ENCODE data around the gene ADGB.
"Not testable (repeated sequence)": the region's sequence is repeated elsewhere in the genome, so short reads cannot be mapped to it uniquely, and the experiment has no call there.

Gene ADGB

DNA sequence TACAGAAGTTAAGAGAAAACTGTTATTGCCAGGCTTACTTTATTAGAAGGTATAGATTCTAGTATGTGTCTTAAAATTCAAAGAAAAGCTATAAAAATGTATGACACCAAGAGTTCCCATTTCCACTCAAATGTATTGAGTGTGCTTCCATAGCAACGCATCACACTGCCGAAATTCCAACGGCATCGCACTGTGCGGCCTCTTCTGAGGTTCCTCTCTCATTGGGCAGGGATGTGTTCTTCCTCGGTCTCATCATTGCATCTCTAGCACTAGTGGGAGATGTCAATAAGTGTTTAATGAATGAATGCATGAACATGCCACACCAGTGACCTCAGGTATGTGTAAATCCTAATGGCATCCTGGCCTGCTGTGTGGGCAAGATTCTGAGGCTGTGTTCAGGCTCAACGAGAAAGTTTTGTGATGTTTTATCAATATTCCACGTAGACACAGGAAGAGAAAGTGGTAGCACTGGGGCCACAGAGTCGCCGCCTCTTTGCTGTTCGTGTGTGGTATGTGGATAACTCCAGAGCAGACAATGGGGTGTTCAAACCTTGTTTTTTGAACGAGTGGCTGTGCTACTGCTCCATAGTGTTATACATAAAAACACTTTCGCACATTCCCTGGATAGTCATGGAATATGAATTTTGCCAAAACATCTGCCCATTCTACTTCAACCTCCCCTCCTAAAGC is 171.6 kb downstream of the ADGB start:
- no peak for DNase-seq

GRCh38 chr6:146770965-146771735 is 172.4 kb downstream of the ADGB start:
- no peak for DNase-seq

GRCh38 chr6:146775220-146775619 is 176.4 kb downstream of the ADGB start:
- no peak for DNase-seq

DNA sequence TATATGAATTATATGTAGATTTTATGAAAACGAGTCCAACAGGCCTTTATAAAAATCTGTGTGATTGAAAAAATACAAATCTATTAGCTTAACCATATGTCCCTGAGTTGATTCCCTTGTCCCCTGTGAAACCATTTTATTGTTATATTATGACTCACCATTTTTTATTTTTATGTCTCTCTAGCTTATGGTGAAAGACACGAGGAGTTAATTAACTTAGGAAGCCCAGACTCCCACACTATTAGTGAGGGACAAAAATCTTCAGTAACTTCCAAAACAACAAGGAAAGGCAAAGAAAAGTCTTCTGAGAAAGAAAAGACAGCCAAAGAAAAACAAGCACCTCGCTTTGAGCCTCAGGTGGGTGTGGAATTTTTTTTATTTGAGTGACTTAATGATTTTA is 183.1 kb downstream of the ADGB start:
- no peak for DNase-seq

DNA sequence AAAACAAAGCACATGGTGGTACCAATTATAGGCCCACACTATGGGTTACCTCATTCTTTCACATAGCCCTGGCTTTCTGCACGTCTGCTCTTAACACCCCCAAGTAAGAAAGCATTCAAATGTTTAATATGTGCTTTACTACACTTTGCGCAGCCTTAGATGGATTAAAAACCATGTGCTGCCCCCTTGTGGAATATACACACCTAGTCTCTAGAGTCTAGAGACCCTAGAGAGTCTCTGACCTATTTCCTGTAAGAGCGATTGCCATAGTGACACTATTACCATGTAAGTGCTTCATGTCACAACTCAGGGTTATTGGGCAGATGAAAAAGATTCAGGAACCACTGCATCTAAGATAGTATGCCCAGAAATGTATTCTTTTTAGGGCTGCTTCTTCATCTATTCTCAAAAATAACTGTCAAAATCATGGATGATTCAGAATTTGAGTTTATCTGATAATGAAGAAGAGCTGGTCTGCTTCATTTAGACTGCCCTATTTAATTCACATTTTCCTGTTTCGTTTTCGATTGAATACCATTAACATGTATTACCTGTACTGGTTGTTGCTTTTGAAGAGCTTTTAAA is 186.3 kb downstream of the ADGB start:
- DNase-seq: peak; percentile 35

DNA sequence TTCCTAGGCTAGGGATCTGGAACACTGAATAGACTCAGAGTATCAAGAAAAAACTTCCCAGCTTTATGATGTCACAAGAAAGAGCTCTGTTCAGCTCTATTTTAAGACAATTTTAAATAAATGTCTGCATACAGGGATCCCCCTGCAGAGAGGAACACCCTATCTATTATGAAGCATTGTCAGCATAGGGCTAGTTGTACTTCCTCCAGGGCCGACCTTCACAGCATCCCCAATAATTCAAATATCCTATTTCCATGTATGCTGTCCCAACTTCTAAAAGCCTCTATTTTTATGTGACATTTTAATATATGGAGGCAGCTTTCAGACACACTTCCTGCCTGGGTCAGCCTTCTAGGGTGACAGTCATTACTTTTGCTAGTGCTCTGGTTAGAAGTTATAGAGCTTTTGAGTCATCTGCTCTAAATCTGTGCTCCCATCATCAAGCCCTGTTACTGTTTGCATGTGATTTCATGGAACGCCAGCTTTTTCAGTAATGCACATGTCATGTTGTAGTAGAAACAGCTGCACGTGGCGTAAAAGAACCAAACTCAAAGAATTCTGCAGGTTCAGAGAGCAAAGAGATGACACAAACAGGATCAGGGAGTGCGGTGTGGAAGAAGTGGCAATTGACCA is 189.2 kb downstream of the ADGB start:
- no peak for DNase-seq

DNA sequence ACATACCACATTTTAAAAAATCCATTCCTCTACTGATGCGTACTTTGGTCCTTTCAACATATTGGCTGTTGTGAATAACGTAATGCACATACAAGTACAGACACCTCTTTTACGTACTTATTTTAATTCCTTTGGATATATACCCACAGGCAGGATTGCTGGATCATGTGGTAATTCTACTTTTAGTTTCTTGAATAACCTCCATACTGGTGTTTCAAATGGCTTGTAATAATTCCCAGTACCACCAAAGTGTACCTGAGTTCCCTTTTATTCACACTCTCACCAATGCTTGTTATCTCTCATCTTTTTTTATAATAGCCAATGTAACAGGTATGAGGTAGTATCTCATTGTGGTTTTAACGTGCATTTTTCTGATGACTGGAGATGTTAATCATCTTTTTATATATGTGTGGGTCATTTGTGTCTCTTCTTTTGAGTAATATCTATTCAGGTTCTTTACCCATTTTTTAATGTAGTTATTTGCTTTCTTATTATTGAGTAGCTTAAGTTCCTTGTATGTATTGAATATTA is 191.9 kb downstream of the ADGB start:
- DNase-seq: no peak

GRCh38 chr6:146791930-146792329 is 193.2 kb downstream of the ADGB start:
- no peak for DNase-seq

DNA sequence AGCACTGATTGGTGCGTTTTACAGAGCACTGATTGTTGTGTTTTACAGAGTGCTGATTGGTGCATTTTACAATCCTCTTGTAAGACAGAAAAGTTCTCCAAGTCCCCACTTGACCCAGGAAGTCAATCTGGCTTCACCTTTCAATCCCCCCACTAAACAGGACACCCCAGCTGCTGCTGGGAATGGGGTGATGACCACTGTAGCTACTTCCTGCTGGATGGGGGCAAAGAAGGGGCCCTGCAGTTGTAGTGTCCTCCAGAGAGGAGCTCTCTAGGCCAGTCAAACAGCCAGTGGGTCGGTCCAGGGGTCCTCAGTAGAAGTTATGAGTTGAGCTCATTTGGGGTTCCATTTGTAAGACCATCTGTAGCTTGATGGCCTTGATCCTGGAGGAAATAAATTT is 194.4 kb downstream of the ADGB start:
- DNase-seq: not testable (repeated sequence)

- no peak for DNase-seq
Measured at GRCh38 chr6:146795479-146796133, 196.8 kb downstream of the ADGB start.

- not testable (repeated sequence) for DNase-seq
Measured at GRCh38 chr6:146803167-146803566, 204.4 kb downstream of the ADGB start.

GRCh38 chr6:146803601-146804000 is 204.8 kb downstream of the ADGB start:
- no peak for DNase-seq

DNA sequence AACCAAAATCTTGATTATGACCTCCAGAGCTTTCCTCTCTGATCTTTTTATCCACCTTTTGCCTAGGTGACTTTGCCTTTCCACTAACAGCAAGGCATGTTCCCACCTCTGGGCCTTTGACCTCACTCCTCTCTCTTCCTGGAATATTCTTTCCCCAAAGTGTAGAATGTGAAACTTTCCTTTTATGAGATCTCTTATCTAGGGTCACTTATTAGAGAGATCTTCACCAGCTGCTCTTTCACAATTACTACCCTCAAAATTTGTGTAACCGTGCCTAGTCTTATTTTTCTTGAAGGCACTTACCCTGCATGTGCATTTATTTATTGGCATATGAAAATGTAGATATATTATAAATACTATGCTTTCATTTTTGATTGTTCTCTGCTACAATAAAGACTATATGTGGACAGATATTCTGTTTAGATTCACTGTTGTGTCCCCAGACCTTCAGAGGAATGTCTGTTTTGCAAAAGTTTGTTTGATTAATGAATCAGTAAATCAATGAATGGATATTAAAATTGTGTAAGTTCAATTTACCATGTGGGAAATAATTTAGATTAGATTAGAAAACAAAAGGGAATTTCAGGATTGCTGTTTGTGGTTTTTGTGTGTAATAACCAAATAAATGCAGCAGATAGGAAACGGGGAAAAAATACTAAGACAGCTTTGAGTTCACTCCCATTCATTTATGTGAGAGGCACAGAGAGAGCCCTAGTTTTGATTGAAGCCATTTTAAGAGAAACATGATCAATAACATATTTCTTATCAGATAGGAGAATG is 207.0 kb downstream of the ADGB start:
- DNase-seq: no peak

GRCh38 chr6:146809014-146809413 is 210.2 kb downstream of the ADGB start:
- not testable (repeated sequence) for DNase-seq

GRCh38 chr6:146812811-146813321 is 214.1 kb downstream of the ADGB start:
- not testable (repeated sequence) for DNase-seq

- DNase-seq: no peak
Measured at GRCh38 chr6:146813554-146813953, 214.8 kb downstream of the ADGB start.

DNA sequence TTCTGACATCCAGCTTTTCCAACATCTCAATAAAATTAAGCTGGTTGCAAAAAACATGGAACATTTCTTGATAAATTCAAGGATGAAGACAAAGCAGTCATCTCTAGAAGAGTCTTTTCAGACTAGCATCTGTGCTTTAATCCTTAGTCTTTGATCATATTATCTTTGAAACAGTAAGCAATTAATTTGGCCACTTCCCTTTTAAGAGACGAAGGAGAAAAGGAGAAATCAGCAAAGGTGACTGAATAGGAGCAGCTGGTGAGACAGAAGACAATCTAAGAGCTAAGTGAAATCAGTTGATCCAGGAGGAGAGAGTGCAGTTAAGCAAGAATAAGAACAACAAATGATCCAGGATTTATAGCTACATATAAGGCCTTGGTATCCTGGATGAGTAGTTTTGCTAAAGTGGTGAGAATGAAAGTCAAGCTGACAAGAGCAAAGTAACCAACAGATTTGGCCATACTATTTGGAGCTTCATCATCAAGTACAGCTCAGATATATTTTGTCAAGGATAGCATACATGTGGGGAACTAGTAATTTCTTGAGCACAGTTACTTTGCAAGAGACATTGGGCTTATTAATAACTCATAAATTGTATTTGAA is 215.5 kb downstream of the ADGB start:
- no peak for DNase-seq

GRCh38 chr6:146815511-146816462 is 217.0 kb downstream of the ADGB start:
- not testable (repeated sequence) for DNase-seq

GRCh38 chr6:146819596-146820320 is 221.0 kb downstream of the ADGB start:
- no peak for DNase-seq
